SU-DHL-6 (cell line): ENCODE measurements around the gene GTPBP4.

Experiments
- H2AFZ ChIP-seq: fragments of 200-600 bp; sonication (generic); 2 replicates; pipeline ENCODE4 v1.6.1; 2014; ENCODE audit warnings: low read depth, mild to moderate bottlenecking, moderate library complexity, mixed read lengths, antibody characterized with exemption, low read length; ENCODE audit not compliant: severe bottlenecking
- H3F3A ChIP-seq: fragments of 200-600 bp; shearing (Covaris generic); 2 replicates; pipeline ENCODE4 v1.6.0; 2016; ENCODE audit warnings: antibody characterized with exemption, mild to moderate bottlenecking; ENCODE audit not compliant: insufficient read depth
- H3K27ac ChIP-seq: fragments of 200-600 bp; sonication (generic); 2 replicates; pipeline ENCODE4 v1.5.1; 2016; ENCODE audit warnings: low read depth, mild to moderate bottlenecking, low read length, moderate library complexity, mixed read lengths
- H3K27me3 ChIP-seq: fragments of 200-600 bp; sonication (generic), shearing (Covaris generic); 2 replicates; pipeline ENCODE4 v1.6.0; 2014; ENCODE audit warnings: mild to moderate bottlenecking, low read length
- H3K36me3 ChIP-seq: fragments of 200-600 bp; sonication (generic); 2 replicates; pipeline ENCODE4 v1.6.1; 2014; ENCODE audit warnings: mild to moderate bottlenecking, low read length, mixed read lengths
- H3K4me2 ChIP-seq: fragments of 300-600, 200-600 bp; shearing (Covaris generic), sonication (generic); 2 replicates; pipeline ENCODE4 v1.6.0; 2014; ENCODE audit warnings: low read length, low read depth, mild to moderate bottlenecking; ENCODE audit not compliant: poor library complexity, severe bottlenecking
- H3K4me3 ChIP-seq: fragments of 200-600 bp; sonication (generic); 2 replicates; pipeline ENCODE4 v1.5.1; 2014; ENCODE audit warnings: antibody characterized with exemption, low read length, mild to moderate bottlenecking, mixed read lengths; ENCODE audit not compliant: insufficient read depth, poor library complexity, severe bottlenecking
- H3K79me2 ChIP-seq: fragments of 200-600 bp; sonication (generic); 2 replicates; pipeline ENCODE4 v1.6.1; 2014; ENCODE audit warnings: mild to moderate bottlenecking, low read length, moderate library complexity; ENCODE audit not compliant: insufficient read depth
- H3K9ac ChIP-seq: fragments of 200-600 bp; sonication (generic); 2 replicates; pipeline ENCODE4 v1.7.0; 2014; ENCODE audit warnings: mild to moderate bottlenecking, low read length
- H3K9me2 ChIP-seq: fragments of 200-600 bp; sonication (generic); replicated peaks from 2 replicates; pipeline ENCODE4 v1.6.1; 2014; ENCODE audit warnings: low read length; ENCODE audit not compliant: insufficient read depth
- H3K9me3 ChIP-seq: fragments of 200-600 bp; sonication (generic); 2 replicates; pipeline ENCODE4 v1.6.1; 2014; ENCODE audit warnings: low read length, mixed read lengths; ENCODE audit not compliant: insufficient read depth
- H4K20me1 ChIP-seq: fragments of 200-600 bp; sonication (generic); 2 replicates; pipeline ENCODE4 v1.6.1; 2014; ENCODE audit warnings: low read depth, mild to moderate bottlenecking, antibody characterized with exemption, low read length, moderate library complexity, mixed read lengths
- CTCF ChIP-seq: fragments of 200-600 bp; sonication (generic); IDR thresholded peaks from one replicate; pipeline ENCODE4 v1.5.1; 2017; ENCODE audit warnings: antibody characterized with exemption, mild to moderate bottlenecking, low read length, moderate library complexity; ENCODE audit not compliant: insufficient read depth, poor library complexity, severe bottlenecking
- EZH2phosphoT487 ChIP-seq: fragments of 200-600 bp; sonication (generic), shearing (Covaris generic); conservative IDR thresholded peaks from 2 replicates; pipeline ENCODE4 v1.6.1; 2018; ENCODE audit warnings: mild to moderate bottlenecking, antibody characterized with exemption, low read length, moderate library complexity, mixed read lengths

Gene GTPBP4

DNA sequence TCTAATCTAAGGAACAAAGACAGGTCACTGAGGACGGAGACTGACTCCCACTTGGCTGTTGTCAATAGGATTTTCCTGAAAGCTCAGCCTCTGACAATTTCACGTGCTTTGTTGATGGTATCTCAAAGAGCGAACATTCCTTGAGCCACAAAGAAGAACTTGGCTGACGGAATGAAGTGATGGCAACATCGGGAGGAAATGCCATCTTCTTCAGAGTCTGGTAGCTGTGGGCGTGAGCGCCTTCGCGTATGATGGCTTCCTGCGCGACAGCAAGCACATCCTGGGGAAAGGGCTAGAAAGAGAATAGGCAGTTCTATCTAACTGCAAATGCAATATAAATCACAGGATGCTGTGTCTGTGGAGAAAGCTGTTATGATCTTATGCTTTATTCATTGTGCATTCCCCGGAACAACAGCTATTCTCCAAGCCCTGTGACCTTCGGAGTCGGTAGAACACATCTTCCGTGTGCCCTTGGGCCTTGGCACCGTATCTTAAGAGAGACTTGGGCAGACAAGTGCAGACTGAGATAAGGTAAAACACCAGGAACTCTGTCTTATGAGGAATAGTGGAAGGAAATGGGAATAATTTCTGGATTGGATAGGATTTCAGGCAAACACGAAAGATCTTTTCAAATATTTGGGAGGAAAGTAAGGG lies 19.6 kb upstream of the GTPBP4 start:
- no peak for TF ChIP-seq EZH2phosphoT487
- TF ChIP-seq CTCF, result no peak
- Histone ChIP-seq H3K9me3 (no peaks in the 10 kb centered on the region), H3K27ac (no peak overlapping the region), H2AFZ (no peak overlapping the region), H3K9ac (no peak overlapping the region), H4K20me1 (no peaks in the 10 kb centered on the region), H3K4me3 (no peak overlapping the region), H3F3A (no peaks in the 10 kb centered on the region), H3K36me3 (no peaks in the 10 kb centered on the region), H3K9me2 (no peaks in the 10 kb centered on the region), H3K27me3 (no peaks in the 10 kb centered on the region), H3K4me2 (no peak overlapping the region), H3K79me2 (no peaks in the 10 kb centered on the region)

- Histone ChIP-seq H3K9me3 (no peaks in the 10 kb centered on the region), H3K9me2 (no peaks in the 10 kb centered on the region), H3K79me2 (no peaks in the 10 kb centered on the region), H3K4me3 (no peak overlapping the region), H3K9ac (no peak overlapping the region), H3F3A (no peaks in the 10 kb centered on the region), H4K20me1 (no peaks in the 10 kb centered on the region), H3K27ac (no peak overlapping the region), H3K27me3 (no peaks in the 10 kb centered on the region), H2AFZ (no peak overlapping the region), H3K36me3 (no peaks in the 10 kb centered on the region), H3K4me2 (no peak overlapping the region)
- TF ChIP-seq EZH2phosphoT487 (no peak), CTCF (no peak)
These were observed 18.6 kb upstream of the GTPBP4 start for GRCh38 chr10:969473-970150.

DNA sequence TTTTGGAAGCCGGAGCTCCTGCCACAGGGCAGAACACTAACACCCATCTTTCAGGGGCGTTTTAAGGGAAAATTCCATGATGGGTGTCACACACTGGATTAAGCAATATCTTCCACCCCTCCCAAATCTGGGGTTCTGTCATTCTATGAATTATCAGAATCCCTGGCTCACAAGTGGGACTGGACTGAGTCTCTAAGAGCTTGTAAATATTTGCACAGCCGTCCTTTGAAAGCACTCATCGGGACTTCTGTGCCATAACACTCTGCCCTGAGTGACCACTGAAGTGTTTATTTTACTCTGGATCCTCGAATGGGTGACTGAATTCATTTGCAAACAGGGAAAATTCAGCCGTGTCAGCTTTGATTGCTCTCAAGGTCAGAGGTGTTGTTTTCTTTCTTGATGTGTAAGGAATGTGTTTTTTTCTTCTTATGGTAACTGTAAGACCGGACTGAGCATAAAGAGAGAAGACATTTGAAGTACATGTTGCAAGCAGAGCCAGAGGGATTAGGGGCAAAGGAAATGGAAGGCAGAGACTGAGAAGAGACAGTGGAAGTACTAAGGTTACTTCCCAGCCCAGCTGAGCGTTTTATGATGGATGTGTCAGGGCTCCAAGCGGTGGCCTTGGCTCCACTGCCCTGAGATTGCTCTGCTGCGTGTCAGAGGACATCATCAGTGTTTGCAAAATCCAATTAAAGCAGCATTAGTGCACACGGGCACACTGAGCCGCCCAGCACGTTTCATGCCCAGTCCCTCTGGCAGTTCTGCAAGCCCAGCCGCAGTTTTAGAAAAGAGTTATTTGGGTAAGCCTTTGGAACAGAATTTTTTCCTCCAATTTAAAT lies 17.7 kb upstream of the GTPBP4 start:
- Histone ChIP-seq H3F3A (no peaks in the 10 kb centered on the region), H3K27ac (no peak overlapping the region), H2AFZ (no peak overlapping the region), H3K9me3 (no peaks in the 10 kb centered on the region), H3K4me3 (no peak overlapping the region), H4K20me1 (no peaks in the 10 kb centered on the region), H3K9me2 (no peaks in the 10 kb centered on the region), H3K79me2 (no peaks in the 10 kb centered on the region), H3K9ac (no peak overlapping the region), H3K4me2 (no peak overlapping the region), H3K36me3 (no peaks in the 10 kb centered on the region), H3K27me3 (no peaks in the 10 kb centered on the region)
- TF ChIP-seq EZH2phosphoT487, result no peak
- no peak for TF ChIP-seq CTCF
